ENCODE data around the gene SLC6A6.

SLC6A6 gene

DNA sequence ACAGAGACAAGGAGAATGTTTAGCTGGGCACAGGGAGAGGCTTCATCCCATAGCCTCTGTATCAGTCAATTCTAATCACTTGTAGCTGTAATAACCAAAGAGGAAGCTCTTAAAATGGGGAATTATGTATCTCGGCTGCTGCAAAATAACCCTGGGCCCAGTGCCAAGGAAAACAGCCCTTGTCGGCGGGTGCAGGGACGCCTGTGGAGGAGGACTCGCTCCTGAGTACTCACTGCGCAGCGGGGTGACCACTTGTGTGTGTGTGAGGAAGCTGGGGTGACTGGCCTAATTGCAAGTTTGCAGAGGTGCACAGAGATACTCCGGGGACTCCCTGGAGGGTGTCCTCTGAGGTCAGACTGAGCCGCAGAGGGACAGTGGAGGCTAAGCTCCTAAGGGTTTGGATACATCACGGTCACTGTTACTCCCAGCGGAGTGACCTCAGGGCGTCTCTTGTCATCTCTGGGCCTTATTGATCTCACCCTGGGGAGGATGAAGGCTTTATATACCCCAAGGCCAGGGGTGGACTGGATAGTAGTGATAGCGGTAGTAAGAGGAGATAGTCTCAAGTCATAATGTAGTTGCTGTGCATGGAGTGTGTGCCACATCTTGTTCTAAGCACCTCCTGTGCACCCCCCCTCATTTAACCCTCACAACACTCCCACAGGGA is 37.2 kb downstream of the SLC6A6 start:
- DNase-seq = no peak

DNA sequence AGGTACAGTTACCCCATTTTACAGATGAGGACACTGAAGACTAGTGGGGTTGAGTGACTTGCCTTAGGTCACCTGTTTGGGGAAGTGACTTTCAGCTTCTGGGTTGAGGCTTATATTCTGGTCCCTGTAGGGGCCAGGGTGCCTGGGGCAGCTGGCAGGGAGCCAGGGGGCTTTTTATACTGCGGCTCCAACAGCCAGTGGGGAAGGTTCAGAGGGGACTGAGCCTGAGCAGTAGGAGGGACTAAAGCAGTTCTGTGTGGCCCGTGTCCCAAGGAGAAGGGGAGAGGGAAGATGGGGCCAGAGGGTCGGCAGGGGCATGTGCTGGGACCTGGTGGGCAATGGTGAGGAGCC is 37.7 kb downstream of the SLC6A6 start:
- DNase-seq = no peak

GRCh38 chr3:14440531-14441239 is 38.3 kb downstream of the SLC6A6 start:
- no peak for DNase-seq

- no peak for DNase-seq
Observed at GRCh38 chr3:14441240-14441919, 39.0 kb downstream of the SLC6A6 start.

- DNase-seq = no peak
Observed at GRCh38 chr3:14441920-14442300, 39.5 kb downstream of the SLC6A6 start.

DNA sequence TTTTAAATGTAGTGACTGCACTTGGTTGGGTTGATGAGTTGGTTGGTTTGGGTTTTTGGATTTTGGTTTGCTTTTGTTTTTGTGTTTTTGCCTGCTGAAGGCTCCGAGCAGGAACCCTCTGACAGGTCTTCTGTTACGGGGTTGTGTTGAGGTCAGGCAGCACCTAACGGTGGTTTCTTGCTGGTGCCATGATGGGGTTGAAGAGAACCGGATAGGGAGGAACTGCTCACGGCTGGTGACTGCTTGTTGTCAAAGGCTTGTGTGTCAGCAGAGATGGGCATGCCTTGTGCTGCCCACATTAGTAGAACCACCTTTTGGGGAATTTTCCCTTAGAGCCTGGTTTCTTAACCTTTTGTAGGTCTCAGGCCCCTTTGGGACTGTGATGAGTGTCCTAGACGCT is 42.0 kb downstream of the SLC6A6 start:
- no peak for DNase-seq

DNA sequence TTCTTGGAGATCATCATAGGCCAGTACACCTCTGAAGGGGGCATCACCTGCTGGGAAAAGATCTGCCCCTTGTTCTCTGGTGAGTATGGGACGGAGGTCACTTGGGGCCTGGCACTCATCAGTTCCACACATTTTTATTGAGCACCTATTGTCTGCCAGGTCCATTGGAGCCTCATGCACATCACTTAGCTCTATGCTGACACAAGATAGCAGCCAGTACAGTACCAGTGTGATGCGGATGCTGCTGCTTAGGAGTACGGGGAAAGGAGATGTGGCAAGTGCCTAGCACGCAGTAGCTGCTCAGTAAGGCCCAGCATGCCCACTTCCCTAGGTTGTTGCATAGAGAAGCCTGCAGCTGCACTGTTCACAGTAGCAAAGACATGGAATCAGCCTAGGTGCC is 43.4 kb downstream of the SLC6A6 start:
- DNase-seq = no peak

DNA sequence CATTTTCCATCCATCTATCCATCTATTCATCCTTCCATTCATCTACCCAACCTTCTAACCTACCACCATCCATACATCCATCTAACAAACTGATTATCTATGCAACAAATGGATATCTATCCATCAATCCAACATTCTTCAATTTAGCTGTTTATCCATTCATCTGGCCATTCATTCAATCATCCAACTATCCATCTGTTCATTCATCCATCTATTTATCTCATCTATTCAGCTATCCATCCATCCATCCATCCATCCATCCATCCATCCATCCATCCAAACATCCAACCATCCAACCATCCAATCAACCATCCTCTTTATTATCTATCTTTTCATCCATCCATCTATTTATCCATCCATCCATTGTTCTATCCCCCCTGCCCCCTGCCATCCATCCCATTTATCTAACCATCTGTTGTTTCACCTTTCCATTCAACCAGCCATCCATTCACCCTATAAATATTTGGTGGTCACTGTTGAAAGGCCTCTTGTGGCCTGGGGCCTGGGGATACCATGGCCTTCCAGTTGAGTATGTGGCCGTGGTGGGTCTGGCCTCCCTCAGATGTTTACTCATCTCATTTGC is 44.7 kb downstream of the SLC6A6 start:
- DNase-seq = no peak

- no peak for DNase-seq
Observed at GRCh38 chr3:14448063-14448462, 45.7 kb downstream of the SLC6A6 start.

DNA sequence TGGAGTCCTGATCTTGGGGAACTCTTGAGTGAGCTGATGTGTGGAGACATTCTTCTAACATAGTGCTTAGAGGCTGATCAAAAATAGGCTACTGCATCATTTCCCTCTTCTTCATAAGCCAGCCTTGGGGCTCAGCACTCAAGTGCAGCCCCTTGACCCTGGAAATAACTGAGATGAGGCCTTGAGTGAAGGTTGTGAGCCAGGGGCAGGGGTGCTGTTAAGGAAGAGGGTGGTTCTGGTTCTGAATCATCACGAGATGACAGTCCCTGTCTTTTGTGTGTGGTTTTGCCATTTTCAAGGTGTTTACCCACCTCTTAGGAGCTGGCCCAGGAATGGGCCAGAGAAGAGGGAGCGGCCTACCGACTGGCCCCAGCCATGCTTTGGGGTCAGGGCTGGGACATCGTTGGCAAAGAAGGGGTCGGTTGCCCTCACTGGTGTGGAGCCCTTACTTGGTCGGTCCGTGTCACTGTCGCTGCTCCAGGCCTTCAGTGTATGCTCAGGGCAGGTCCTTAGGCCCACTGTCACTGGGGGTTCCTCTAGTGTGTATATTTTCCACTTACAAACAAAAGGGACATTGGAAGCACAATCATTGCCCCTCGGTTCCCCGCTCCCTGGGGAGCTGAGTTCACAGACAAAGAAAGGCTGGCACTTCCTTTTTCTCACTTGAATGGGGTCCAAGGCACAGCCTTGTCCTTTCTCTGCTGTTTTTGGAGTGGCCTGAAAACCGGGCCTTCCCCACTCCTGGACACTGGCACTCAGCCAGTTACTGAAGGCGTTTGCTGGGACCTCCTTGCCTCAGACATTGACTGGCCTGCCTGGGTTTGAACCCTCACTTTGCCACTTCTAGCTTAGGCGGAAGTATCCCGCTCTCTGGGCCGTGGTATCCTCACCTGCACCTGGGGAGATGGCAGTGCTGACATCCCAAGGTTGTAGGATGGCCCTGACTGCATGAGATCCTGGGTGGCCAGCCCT is 46.6 kb downstream of the SLC6A6 start:
- DNase-seq = no peak

- no peak for DNase-seq
Observed at GRCh38 chr3:14450506-14450905, 48.1 kb downstream of the SLC6A6 start.

DNA sequence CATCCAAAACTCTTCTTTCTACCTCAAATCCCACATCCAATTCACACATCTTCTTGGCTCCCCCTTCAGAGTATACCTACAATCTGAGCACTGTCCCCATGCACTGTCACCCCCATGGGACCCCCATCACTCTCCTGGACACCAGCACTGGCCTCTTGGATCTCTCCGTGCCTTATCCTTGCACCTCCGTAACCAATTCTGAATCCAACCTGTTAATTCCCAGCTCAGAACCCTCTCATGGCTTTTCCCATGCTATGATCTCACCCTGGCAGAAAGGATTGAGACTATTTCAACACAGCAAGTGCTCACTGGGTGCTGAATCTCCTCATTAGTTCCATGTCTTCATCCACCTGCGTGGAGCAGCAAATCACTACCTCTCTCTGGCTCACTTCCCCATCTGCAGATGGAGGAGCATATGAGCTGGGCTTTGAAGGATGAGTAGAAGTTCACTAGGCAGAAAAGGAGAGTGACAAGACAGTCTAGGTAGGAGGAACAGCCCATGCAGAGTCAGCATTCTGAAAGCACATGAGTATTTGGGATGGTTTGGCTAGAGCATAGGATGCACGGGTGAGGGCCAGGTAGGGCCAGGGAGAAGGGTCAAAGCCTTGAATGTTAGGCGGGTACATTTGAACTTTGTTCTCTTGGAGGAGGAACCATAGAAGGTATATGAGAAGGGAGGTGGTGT is 48.7 kb downstream of the SLC6A6 start:
- DNase-seq = no peak

DNA sequence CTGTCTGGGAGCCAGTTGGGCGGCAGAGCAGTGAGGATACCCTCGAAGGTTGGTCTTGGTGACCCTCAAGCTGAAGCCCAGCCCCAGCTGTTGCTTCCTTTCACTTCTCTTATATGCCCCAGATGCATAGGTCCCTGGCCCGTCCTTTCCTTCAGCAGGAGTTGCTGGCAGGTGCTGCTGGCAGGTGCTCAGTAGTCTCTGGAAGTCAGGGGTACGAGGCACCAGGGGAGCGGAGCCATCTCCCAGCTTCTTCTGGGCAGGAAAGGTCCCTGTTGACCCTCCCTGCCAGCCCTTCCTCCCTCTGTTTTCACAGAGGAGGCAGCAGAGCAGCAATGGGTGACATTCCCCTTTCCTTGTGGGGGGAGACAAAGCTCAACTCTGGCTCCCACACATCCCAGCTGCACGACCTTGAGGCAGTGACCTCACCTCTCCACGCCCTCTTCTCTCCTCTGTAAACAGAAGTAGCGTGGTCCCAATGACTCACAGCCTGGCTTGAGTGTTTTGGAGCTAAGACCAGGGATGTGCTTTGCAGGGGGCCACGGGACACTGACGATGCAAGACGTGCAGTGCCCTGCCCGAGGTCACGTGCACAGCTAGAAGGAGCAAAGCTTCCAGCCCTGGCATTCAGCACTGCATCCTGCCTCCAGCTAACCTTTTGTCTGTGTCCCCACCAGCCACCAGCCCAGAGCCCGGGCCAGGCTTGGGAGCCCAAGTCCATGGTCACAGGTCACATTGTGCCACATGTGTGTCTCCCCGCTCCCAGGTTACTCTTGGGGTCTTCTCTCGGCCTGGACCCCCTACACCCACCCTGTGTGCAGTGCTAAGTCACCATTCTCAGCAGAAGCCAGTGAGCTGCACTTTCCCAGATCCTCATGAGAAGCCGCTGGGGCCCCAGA is 49.7 kb downstream of the SLC6A6 start:
- DNase-seq = no peak

- no peak for DNase-seq
Observed at GRCh38 chr3:14452740-14453710, 50.6 kb downstream of the SLC6A6 start.

GRCh38 chr3:14453876-14454638 is 51.7 kb downstream of the SLC6A6 start:
- DNase-seq = no peak

GRCh38 chr3:14454639-14455310 is 52.4 kb downstream of the SLC6A6 start:
- DNase-seq = no peak

DNA sequence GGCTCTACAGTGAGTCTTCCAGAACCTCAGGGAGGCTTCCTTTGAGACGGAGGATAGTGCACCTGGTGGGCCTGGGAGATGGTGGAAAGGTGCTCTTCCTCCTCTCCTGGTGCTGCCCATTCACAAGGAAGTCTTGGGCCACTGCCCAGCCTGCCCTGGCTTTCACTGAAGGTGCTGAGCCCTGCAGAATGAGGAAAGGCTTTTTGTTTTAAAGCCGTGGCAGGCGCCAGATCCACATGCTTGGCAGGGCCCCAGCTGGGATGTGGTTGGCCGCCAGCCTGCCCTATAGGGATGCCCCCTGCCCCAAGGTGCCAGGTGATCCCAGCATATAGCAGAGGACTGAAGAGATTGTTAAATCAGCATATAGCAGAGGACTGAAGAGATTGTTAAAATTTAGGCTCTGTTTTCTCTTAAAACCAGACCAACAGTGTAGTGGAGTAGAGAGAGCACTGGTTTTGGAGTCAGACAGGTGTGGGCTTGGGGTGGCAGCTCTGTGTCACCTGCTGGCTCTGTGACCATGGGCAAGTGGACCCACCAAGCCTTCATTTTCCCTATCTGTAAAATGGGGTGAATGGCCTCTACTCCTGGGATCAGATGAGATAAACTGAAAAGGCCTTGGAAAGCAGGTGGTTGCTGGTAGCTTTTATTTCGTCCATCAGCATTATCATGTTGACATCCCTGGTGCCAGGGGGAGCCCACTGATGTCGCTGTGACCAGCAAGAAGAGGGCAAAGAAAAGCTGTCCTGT is 53.3 kb downstream of the SLC6A6 start:
- no peak for DNase-seq

DNA sequence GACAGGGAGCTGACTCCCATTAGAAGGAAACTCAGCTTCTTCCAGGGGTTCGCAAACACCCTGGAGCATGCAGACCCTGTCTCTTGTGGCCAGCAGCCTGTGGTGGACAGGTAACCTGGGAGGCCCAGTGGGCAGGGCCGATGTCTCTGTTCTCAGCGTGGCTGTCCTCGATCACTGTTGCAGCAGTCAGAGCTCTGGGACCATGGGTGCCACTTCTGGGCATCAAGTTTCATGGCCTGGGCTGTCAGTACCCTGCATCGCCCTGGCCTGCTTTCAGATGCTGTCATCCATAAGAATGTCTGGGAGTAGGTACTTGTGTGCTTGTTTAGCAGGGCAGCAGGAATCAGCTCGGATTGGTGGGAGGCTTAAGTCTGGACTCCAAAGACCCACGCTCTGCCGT is 54.4 kb downstream of the SLC6A6 start:
- DNase-seq = no peak
